Coronary artery (tissue), 2 donors: Measurements from ENCODE around the gene PLEKHA7.

ENCODE experiments used
- DNase-seq: peaks from one replicate; pipeline ENCODE4 v3.0.0-alpha.2; 2017; ENCODE audit warnings: low spot score
- H3K27ac ChIP-seq, 2 donors: fragments of 200-600 bp; sonication (generic); one replicate each; pipeline ENCODE4 v1.5.1; 2016 to 2019
- H3K4me3 ChIP-seq: fragments of 200-600 bp; sonication (generic); 2 replicates; pipeline ENCODE4 v1.5.1; 2016; ENCODE audit warnings: mild to moderate bottlenecking, moderate library complexity
- TF ChIP-seq, protein P1 (sequence below): fragments of 200-600 bp; sonication (generic); IDR thresholded peaks from one replicate; pipeline ENCODE4 v1.5.1; 2019; ENCODE audit warnings: antibody characterized with exemption

PLEKHA7 gene

GRCh38 chr11:16976379-16976778 lies 37.8 kb downstream of the PLEKHA7 start:
- DNase-seq: no peak
- no peak overlapping the region for H3K27ac ChIP-seq
- H3K4me3 ChIP-seq: no peak overlapping the region
- TF ChIP-seq, protein P1, sequence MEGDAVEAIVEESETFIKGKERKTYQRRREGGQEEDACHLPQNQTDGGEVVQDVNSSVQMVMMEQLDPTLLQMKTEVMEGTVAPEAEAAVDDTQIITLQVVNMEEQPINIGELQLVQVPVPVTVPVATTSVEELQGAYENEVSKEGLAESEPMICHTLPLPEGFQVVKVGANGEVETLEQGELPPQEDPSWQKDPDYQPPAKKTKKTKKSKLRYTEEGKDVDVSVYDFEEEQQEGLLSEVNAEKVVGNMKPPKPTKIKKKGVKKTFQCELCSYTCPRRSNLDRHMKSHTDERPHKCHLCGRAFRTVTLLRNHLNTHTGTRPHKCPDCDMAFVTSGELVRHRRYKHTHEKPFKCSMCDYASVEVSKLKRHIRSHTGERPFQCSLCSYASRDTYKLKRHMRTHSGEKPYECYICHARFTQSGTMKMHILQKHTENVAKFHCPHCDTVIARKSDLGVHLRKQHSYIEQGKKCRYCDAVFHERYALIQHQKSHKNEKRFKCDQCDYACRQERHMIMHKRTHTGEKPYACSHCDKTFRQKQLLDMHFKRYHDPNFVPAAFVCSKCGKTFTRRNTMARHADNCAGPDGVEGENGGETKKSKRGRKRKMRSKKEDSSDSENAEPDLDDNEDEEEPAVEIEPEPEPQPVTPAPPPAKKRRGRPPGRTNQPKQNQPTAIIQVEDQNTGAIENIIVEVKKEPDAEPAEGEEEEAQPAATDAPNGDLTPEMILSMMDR: no peak

DNA sequence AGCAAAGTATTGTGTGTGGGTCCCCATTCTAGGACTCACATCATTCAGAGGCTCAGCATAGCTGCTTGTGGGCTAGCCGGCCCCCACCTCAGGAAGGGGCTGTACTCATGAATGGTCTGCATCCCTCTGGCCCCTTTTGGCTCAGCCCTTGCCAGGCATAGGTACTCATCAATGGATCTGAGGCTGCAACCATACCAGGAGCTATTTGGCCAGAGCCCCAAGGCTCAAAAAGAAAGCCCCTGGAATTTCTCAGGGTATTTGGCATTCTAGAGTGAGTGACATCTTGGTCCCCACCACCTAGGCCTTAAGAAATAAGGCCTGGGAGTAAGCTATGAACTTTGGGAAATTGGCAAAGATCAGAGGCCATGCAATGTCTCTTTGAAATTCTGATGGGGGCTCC lies 38.3 kb downstream of the PLEKHA7 start:
- DNase-seq: no peak
- no peak overlapping the region for H3K4me3 ChIP-seq
- TF ChIP-seq, protein P1: no peak
- H3K27ac ChIP-seq: no peak overlapping the region

DNA sequence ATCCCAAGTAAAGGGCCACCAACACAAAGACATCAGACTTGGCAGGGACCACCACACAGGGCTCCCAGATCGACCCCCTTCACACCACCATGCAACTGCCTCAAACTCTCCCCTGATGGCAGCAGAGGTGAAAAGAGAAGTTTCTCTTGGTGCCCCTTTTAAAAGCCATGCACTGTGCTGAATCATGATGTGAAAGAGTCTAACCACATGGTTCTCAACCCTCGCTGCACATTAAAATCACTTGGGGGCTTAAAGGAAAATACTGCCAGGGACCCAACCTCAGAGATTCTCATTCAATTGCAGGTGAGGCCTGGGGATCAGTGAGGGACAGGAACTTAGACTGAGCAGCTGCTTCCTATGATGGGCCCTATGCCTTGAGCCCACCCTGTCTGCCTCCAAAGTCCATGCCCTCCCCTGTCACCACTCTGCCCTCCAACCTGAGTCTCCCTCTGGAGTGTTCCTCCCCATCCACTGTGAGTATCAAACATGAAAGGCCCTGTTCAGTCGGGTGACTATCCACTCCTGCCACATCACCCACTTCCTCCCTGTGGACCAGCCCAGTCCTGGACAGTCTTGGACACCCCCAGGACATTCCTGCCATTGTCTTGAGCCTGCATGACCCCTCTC lies 40.8 kb downstream of the PLEKHA7 start:
- no peak overlapping the region for H3K4me3 ChIP-seq
- DNase-seq: no peak
- TF ChIP-seq, protein P1: no peak
- no peak overlapping the region for H3K27ac ChIP-seq

GRCh38 chr11:16969010-16969999 lies 44.9 kb downstream of the PLEKHA7 start:
- H3K27ac ChIP-seq: no peak overlapping the region
- no peak overlapping the region for H3K4me3 ChIP-seq
- no peak for DNase-seq
- TF ChIP-seq, protein P1: no peak

- TF ChIP-seq, protein P1: no peak
- Histone ChIP-seq H3K4me3 (no peak overlapping the region), H3K27ac (no peak overlapping the region)
- DNase-seq: no peak
Measured at GRCh38 chr11:16968196-16968595, 46.0 kb downstream of the PLEKHA7 start.

DNA sequence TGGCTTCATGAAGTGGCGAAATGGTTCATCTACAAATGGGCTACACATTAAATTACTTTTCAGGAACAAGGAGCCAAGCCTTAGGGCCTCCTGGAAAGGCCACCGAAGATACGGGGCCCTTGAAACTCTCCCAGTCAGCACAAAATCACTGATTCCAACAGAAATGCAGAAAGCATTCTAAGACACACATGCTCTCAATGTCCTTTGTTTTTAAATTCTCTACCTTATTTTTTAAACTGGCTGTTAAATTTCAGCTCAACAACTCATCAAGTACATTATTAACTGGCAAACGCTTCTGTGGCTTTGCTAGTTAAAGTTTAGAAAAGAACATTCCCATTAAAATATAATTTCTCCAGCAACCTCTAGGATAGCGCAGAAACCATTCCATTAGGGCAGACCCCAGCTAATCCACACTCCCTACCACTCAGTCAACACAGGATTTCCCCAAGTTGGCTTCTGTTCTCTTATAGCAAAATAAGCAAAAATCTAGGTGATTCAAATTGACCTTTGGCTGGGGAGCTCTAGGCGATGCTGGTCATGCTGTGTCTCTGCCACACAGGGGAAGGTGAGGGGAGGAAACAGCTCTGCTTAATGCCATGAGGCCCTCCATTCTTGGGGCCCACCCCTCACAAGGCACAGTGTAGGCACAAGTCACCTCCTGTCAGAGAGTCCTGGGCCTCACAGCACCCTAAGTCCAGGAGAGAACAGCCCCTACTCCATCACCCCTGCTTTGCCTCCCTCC lies 47.1 kb downstream of the PLEKHA7 start:
- Histone ChIP-seq H3K27ac (no peak overlapping the region), H3K4me3 (no peak overlapping the region)
- TF ChIP-seq, protein P1: no peak
- DNase-seq: no peak
